ENCODE measurements around the gene MTX2.
A peak's percentile ranks its signal among the peaks of the same experiment; 100 is the strongest.

Gene MTX2

DNA sequence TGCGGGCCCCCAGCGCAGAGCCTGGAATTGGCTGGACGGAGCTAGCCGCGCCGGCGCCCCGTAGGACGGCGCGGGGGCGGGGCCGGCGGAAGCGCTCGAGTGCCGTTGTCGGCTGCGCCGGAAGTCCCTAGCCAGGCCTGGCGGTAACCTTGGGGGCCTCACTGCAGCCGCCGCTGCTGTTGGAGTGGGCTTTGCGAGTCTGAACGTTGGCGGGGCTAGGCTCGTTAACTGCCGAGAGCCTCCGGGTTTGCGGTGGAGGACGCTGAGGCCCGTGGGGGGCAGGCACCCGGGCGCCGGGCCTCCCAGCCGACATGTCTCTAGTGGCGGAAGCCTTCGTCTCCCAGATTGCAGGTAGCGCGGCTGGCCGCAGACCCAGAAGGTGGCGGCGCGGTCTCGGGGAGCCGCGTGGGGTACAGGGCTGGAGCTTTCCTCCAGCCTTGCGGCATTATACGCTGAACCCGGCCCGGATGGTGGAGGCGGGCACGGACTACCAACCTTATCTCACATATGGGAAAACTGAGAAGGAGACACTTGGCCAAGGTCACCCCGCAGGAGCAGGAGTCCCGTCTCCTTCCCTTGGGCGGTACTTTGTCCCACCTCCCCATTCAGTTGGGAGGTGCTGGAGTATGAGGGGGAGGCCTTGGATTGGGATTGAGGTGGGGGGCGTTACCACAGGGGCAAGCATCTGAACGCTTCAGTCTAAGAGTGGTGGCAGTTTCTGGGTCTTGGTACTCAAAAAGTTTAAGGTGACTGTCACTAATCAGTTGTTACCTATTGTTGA is at the start of gene MTX2:
Gene MTX2, plus strand, starts transcription at position 124 of the 781 bp plus-strand sequence. Its CDS starts 188 bp downstream, at position 312.
- DNase-seq (ENCODE audit: low read depth), result peak; percentile 23
- TF ChIP-seq, protein P1, sequence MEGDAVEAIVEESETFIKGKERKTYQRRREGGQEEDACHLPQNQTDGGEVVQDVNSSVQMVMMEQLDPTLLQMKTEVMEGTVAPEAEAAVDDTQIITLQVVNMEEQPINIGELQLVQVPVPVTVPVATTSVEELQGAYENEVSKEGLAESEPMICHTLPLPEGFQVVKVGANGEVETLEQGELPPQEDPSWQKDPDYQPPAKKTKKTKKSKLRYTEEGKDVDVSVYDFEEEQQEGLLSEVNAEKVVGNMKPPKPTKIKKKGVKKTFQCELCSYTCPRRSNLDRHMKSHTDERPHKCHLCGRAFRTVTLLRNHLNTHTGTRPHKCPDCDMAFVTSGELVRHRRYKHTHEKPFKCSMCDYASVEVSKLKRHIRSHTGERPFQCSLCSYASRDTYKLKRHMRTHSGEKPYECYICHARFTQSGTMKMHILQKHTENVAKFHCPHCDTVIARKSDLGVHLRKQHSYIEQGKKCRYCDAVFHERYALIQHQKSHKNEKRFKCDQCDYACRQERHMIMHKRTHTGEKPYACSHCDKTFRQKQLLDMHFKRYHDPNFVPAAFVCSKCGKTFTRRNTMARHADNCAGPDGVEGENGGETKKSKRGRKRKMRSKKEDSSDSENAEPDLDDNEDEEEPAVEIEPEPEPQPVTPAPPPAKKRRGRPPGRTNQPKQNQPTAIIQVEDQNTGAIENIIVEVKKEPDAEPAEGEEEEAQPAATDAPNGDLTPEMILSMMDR (conservative IDR thresholded peaks at IDR 0.05; ENCODE audit: low read depth, low read length), result no peak
- H3K4me3 ChIP-seq (ENCODE audit: low read length), result peak within 1 kb of the TSS; percentile 94

DNA sequence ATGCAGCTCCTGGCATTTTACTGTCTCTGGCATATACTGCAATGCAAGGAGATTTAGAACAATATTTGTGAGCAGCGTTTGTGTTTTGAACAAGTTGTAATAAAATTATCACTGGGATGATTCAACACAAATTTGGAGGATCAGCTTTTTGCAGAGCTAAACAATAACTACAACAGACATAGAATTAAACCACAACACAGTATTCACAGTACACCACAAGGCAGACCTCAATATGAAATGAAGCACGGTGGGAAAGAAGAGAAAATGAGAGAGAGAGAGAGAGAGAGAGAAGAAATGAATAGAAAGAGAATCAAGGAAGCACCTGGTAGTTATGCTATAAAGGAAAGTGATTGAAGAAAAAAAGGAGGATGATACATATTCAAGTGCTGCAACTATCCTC is 41.4 kb upstream of the MTX2 start:
- H3K4me3 ChIP-seq (ENCODE audit: low read length), result no peak overlapping the region
- TF ChIP-seq, protein P1 (conservative IDR thresholded peaks at IDR 0.05; ENCODE audit: low read depth, low read length), result no peak
- no peak for DNase-seq (ENCODE audit: low read depth)

DNA sequence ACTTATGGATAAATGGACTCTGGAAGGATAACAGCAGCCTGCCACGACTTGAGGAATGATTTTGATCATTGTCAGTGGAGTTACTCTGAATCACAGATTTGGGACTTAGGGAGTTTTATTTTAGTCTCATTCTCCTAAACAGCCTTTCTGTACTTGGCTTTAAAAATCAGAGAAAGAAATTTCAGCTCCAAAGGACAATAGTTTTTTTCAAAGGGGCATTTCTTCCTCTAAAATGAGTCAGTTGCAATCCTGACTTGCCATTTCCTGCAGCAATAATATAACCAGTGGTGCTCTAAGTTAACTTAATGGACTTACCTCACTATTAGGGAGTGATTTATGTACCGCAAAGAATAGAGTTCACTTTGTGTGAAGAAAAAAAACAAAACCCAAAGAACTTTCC is 35.1 kb upstream of the MTX2 start:
- TF ChIP-seq, protein P1 (conservative IDR thresholded peaks at IDR 0.05; ENCODE audit: low read depth, low read length), result no peak
- no peak for DNase-seq (ENCODE audit: low read depth)
- H3K4me3 ChIP-seq (ENCODE audit: low read length), result no peak overlapping the region

DNA sequence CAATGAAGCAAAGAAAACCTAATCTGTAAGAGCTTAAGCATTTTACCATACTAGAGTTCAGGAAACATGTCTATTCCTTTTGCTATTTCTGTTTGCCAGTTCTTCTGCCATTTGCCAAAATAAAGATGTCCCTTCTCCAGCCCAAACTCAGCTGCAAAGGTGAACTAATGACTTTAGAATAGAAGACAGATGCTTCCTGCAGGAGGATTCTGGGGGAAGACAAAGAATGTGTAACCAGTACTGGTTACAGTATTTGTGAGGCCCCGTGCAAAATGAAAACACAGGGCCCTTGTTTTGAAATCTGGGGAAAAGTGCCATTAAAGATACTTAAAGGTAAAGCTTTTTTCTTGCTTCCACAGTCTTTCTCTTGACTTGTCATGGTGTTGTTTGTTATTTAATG is 34.3 kb upstream of the MTX2 start:
- H3K4me3 ChIP-seq (ENCODE audit: low read length), result no peak overlapping the region
- no peak for DNase-seq (ENCODE audit: low read depth)
- TF ChIP-seq, protein P1 (conservative IDR thresholded peaks at IDR 0.05; ENCODE audit: low read depth, low read length), result no peak

DNA sequence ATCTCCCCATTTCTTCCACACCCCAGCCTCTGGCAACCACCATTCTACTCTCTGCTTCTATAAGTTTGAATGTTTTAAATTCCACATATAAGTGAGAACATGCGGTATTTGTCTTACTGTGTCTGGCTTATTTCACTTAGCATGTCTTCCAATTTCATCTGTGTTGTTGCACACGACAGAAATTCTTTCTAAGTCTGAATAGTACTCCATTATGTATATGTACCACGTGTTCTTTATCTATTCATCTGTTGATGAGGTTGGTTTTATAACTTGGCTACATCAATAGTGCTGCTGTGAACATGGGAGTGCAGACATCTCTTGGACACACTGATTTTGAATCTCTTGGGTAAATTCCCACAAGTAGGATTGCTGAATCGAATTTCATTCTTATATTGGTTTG is 31.8 kb upstream of the MTX2 start:
- no peak for DNase-seq (ENCODE audit: low read depth)
- TF ChIP-seq, protein P1 (conservative IDR thresholded peaks at IDR 0.05; ENCODE audit: low read depth, low read length), result no peak
- no peak overlapping the region for H3K4me3 ChIP-seq (ENCODE audit: low read length)

DNA sequence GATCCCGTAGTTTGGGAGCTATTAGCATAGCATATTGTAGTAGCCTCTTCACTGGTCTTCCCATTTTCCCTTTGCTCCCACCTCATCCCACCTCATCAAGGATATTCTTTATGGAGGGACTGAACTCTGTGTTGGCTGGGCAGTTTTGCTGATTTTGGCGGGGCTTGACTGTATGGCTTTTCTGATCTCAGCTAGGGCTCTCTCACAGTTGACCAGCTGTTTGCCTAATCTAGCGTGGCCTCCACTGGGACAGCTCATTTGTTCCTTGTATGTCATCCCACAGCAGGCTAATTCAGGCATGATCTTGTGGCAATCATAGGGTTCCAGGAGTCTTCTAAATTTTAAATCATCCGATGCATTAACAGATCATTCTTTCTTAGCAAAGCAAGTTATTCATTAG is 30.2 kb upstream of the MTX2 start:
- no peak overlapping the region for H3K4me3 ChIP-seq (ENCODE audit: low read length)
- TF ChIP-seq, protein P1 (conservative IDR thresholded peaks at IDR 0.05; ENCODE audit: low read depth, low read length), result no peak
- DNase-seq (ENCODE audit: low read depth), result no peak

DNA sequence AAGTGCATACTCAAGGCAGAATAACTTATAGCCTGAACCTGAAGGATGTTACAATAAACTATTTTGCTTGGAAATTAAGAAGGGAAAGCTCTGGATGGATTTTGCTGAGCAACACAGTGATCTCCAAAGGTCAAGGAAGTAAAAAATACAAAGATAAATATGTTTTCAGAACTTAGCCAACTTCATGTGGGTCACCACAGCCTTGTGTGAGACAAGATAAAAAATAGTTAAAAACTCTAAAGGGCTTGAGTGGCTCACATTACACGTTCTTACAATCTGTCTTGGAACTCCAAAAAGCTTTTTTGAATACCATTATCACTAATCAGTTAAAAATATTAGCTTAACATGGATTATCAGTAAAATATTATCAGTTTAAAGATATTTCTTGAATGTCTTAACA is 28.9 kb upstream of the MTX2 start:
- TF ChIP-seq, protein P1 (conservative IDR thresholded peaks at IDR 0.05; ENCODE audit: low read depth, low read length), result no peak

More for the DNA sequence above, 28.9 kb upstream of the MTX2 start:
- no peak for DNase-seq (ENCODE audit: low read depth)
- H3K4me3 ChIP-seq (ENCODE audit: low read length), result no peak overlapping the region

Data from retinal pigment epithelial cell (primary cell).